Mesendoderm (in vitro differentiated cells): Measurements from ENCODE around the gene VAV3.

Experiments used
- DNase-seq: peaks from one replicate; pipeline ENCODE4 v3.0.0; 2013
- H2AK5ac ChIP-seq: 2 replicates; pipeline ENCODE4 v1.6.1; 2013; ENCODE audit warnings: low read length, inconsistent platforms
- H2BK120ac ChIP-seq: 2 replicates; pipeline ENCODE4 v1.6.1; 2013; ENCODE audit warnings: low read depth, mild to moderate bottlenecking, low read length, moderate library complexity, mixed read lengths
- H2BK15ac ChIP-seq: replicated peaks from 2 replicates; pipeline ENCODE4 v1.6.1; 2013; ENCODE audit warnings: low read depth, mild to moderate bottlenecking, moderate library complexity
- H2BK5ac ChIP-seq: 2 replicates; pipeline ENCODE4 v1.6.1; 2013; ENCODE audit warnings: low read length, inconsistent platforms
- H3K18ac ChIP-seq: 2 replicates; pipeline ENCODE4 v1.6.1; 2013; ENCODE audit warnings: mild to moderate bottlenecking, low read length, mixed read lengths
- H3K23ac ChIP-seq: one replicate; pipeline ENCODE4 v1.6.1; 2013; ENCODE audit warnings: low read length
- H3K27ac ChIP-seq: 2 replicates; pipeline ENCODE4 v1.5.1; 2013; ENCODE audit warnings: low read depth, mild to moderate bottlenecking, inconsistent platforms, low read length, moderate library complexity
- H3K27me3 ChIP-seq: 2 replicates; pipeline ENCODE4 v1.6.1; 2013; ENCODE audit warnings: low read length, control low read depth, mild to moderate bottlenecking, inconsistent platforms; ENCODE audit not compliant: insufficient read depth, poor library complexity
- H3K36me3 ChIP-seq: 2 replicates; pipeline ENCODE4 v1.6.1; 2013; ENCODE audit warnings: low read length, inconsistent platforms; ENCODE audit not compliant: control insufficient read depth, insufficient read depth
- H3K4ac ChIP-seq: one replicate; pipeline ENCODE4 v1.6.1; 2013; ENCODE audit warnings: low read depth, mild to moderate bottlenecking, low read length, moderate library complexity
- H3K4me1 ChIP-seq: 2 replicates; pipeline ENCODE4 v1.6.1; 2013; ENCODE audit warnings: low read depth, low read length, inconsistent platforms; ENCODE audit not compliant: control insufficient read depth
- H3K4me2 ChIP-seq: 2 replicates; pipeline ENCODE4 v1.6.1; 2013; ENCODE audit warnings: low read length
- H3K4me3 ChIP-seq: 2 replicates; pipeline ENCODE4 v1.5.1; 2013; ENCODE audit warnings: mild to moderate bottlenecking, low read length
- H3K56ac ChIP-seq: one replicate; pipeline ENCODE4 v1.6.1; 2013; ENCODE audit warnings: low read length
- H3K79me1 ChIP-seq: 2 replicates; pipeline ENCODE4 v1.6.1; 2013; ENCODE audit warnings: low read length, inconsistent platforms
- H3K79me2 ChIP-seq: 2 replicates; pipeline ENCODE4 v1.6.1; 2013; ENCODE audit warnings: mild to moderate bottlenecking, low read length; ENCODE audit not compliant: control insufficient read depth, insufficient read depth
- H3K9ac ChIP-seq: 2 replicates; pipeline ENCODE4 v1.6.1; 2013; ENCODE audit warnings: low read length, inconsistent platforms
- H4K5ac ChIP-seq: one replicate; pipeline ENCODE4 v1.6.1; 2013; ENCODE audit warnings: low read length
- H4K8ac ChIP-seq: one replicate; pipeline ENCODE4 v1.6.1; 2013; ENCODE audit warnings: low read depth, mild to moderate bottlenecking, control low read depth, low read length, moderate library complexity
- WGBS: extraction: QIAGEN DNeasy Blood & Tissue Kit; methylation state at CpG from one replicate; pipeline ENCODE4 v1.1.7; 2013; ENCODE audit warnings: low lambda C conversion rate, missing lambda C conversion rate; ENCODE audit not compliant: insufficient coverage; ENCODE audit errors: extremely low coverage; 5-methylcytosine and 5-hydroxymethylcytosine counted together

The VAV3 gene

GRCh38 chr1:107536266-107536665, 428.7 kb downstream of the VAV3 start:
- H3K36me3 ChIP-seq, result no peaks in the 10 kb centered on the region

DNA sequence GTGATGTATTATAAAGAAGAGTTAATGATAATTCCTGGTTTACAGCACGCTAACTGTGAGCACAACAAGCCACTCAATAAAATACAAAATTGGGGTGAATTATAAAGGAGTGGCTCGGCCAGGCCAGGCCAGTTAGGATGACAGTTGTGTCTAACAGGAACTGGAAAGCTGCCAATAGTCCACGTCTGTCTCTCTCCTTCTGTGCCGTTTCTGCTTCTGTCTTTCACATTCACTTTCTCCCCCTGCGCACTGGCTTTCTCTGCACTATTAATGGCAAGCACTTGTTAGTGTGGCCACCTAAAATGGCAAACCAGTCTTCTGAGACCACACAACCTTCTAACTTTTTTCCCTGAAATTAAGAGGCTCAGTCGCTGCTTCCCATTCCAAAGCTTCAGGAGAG, 429.9 kb downstream of the VAV3 start:
- H3K4ac ChIP-seq, result no peak overlapping the region
- no peaks in the 10 kb centered on the region for H3K79me1 ChIP-seq
- H2BK15ac ChIP-seq, result no peak overlapping the region
- no peak overlapping the region for H3K18ac ChIP-seq
- H3K27ac ChIP-seq, result no peak overlapping the region
- no peak overlapping the region for H3K4me3 ChIP-seq
- H3K4me2 ChIP-seq, result no peak overlapping the region
- no peaks in the 10 kb centered on the region for H3K79me2 ChIP-seq
- H4K5ac ChIP-seq, result no peak overlapping the region
- H3K36me3 ChIP-seq, result no peaks in the 10 kb centered on the region
- H3K27me3 ChIP-seq, result no peaks in the 10 kb centered on the region
- no peaks in the 10 kb centered on the region for H3K4me1 ChIP-seq
- no peak overlapping the region for H3K9ac ChIP-seq
- no peak overlapping the region for H2BK120ac ChIP-seq
- no peak overlapping the region for H4K8ac ChIP-seq
- H2AK5ac ChIP-seq, result no peak overlapping the region
- H2BK5ac ChIP-seq, result no peak overlapping the region
- no peak overlapping the region for H3K56ac ChIP-seq
- H3K23ac ChIP-seq, result no peak overlapping the region
- DNase-seq, result no peak
- WGBS, result no CpG with 5 or more reads among the region's 6 CpGs

More at GRCh38 chr1:107536266-107536665, 428.7 kb downstream of the VAV3 start:
- DNase-seq, result no peak
- Histone ChIP-seq H3K4me2 (no peak overlapping the region), H3K27ac (no peak overlapping the region), H3K4ac (no peak overlapping the region), H2BK120ac (no peak overlapping the region), H3K27me3 (no peaks in the 10 kb centered on the region), H3K23ac (no peak overlapping the region), H2BK15ac (no peak overlapping the region), H4K5ac (no peak overlapping the region), H3K4me1 (no peaks in the 10 kb centered on the region), H3K18ac (no peak overlapping the region), H2BK5ac (no peak overlapping the region), H3K4me3 (no peak overlapping the region), H3K79me1 (no peaks in the 10 kb centered on the region), H3K9ac (no peak overlapping the region), H3K79me2 (no peaks in the 10 kb centered on the region), H2AK5ac (no peak overlapping the region), H4K8ac (no peak overlapping the region), H3K56ac (no peak overlapping the region)
- WGBS, result no CpG with 5 or more reads among the region's 3 CpGs

DNA sequence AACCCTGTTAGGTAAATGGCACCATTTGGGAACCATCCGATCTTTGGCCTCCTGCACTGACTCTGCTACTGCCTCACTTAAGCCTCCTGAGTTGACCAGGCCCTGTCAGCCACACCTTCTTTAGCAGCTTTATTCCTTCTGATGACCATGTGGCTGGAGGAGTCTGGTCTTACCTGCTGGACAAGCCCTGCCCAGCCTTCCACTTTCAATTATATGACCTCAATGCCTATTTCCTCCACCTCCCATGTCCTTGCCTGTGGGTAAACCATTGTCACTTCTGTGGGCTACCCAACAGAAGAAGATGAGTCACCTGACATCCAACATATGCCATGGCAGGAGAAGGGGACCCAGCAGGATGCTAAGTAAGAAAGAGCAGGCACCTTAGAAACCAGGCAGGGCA, 430.3 kb downstream of the VAV3 start:
- Histone ChIP-seq H3K27ac (no peak overlapping the region), H3K56ac (no peak overlapping the region), H3K23ac (peak overlapping the region; percentile 24), H3K18ac (no peak overlapping the region), H3K4me1 (no peaks in the 10 kb centered on the region), H3K4ac (no peak overlapping the region), H2BK5ac (no peak overlapping the region), H3K79me2 (no peaks in the 10 kb centered on the region), H2BK120ac (no peak overlapping the region), H2BK15ac (no peak overlapping the region), H4K8ac (no peak overlapping the region), H4K5ac (no peak overlapping the region), H3K36me3 (no peaks in the 10 kb centered on the region), H3K4me2 (no peak overlapping the region), H3K9ac (no peak overlapping the region), H3K79me1 (no peaks in the 10 kb centered on the region), H3K27me3 (no peaks in the 10 kb centered on the region), H2AK5ac (no peak overlapping the region), H3K4me3 (no peak overlapping the region)
- no CpG with 5 or more reads among the region's 1 CpG for WGBS
- DNase-seq, result no peak

GRCh38 chr1:107533436-107533835, 431.5 kb downstream of the VAV3 start:
- Histone ChIP-seq H3K4me3 (no peak overlapping the region), H3K9ac (no peak overlapping the region), H4K5ac (no peak overlapping the region), H3K36me3 (no peaks in the 10 kb centered on the region), H3K4me2 (no peak overlapping the region), H3K18ac (no peak overlapping the region), H3K23ac (no peak overlapping the region), H3K79me1 (no peaks in the 10 kb centered on the region), H3K56ac (no peak overlapping the region), H2BK120ac (no peak overlapping the region), H3K27ac (no peak overlapping the region), H2AK5ac (no peak overlapping the region), H3K4me1 (no peaks in the 10 kb centered on the region), H2BK5ac (no peak overlapping the region), H4K8ac (no peak overlapping the region), H3K4ac (no peak overlapping the region), H3K27me3 (no peaks in the 10 kb centered on the region), H2BK15ac (no peak overlapping the region), H3K79me2 (no peaks in the 10 kb centered on the region)
- no CpG with 5 or more reads among the region's 2 CpGs for WGBS
- DNase-seq, result no peak

GRCh38 chr1:107532318-107532717, 432.7 kb downstream of the VAV3 start:
- Histone ChIP-seq H3K27ac (no peak overlapping the region), H3K79me1 (no peaks in the 10 kb centered on the region), H2BK5ac (no peak overlapping the region), H3K4me2 (no peak overlapping the region), H3K4me1 (no peaks in the 10 kb centered on the region), H3K18ac (no peak overlapping the region), H3K36me3 (no peaks in the 10 kb centered on the region), H3K9ac (no peak overlapping the region), H2AK5ac (no peak overlapping the region), H2BK120ac (no peak overlapping the region), H3K4me3 (no peak overlapping the region), H4K8ac (no peak overlapping the region), H3K79me2 (no peaks in the 10 kb centered on the region), H2BK15ac (no peak overlapping the region), H3K27me3 (no peaks in the 10 kb centered on the region), H3K23ac (no peak overlapping the region), H3K4ac (no peak overlapping the region), H3K56ac (no peak overlapping the region), H4K5ac (no peak overlapping the region)
- DNase-seq, result no peak
- no CpG with 5 or more reads among the region's 5 CpGs for WGBS

DNA sequence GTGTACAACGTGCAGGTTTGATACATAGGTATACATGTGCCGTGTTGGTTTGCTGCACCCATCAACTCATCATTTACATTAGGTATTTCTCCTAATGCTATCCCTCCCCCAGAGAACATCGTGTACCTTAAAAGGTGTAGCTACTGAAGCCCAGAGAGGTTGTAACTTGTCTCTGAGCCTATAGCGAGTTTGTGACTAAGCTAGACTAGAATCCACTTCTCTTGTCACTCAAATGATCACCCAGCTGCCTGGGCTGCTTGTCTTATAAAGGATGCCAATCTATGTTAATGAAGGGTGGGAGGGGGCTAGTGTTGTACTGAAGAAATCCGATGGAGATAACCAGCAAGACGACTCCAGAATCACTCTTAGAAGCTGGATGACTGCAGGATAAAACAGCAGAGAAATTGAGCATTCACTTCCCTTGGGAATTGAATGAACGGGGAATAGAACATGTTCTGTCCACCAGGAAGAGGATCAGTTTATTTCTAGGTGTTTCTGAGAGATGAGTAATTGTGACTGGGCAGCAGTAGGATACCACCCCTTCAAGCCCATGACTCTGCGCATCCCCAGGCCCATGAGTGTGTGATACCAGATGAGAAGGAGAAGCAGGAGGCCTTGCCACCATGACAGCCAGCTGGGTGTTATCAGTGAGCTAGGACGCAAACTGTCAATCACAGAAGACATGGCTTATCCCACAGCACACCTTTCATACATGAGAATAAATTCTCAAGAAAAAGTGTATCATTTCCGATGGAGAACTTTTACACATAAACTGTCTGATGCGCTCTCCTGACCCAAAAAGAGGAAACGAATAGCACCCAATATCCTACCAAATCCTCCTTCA, 433.7 kb downstream of the VAV3 start:
- H4K8ac ChIP-seq, result no peak overlapping the region
- H3K4me1 ChIP-seq, result no peaks in the 10 kb centered on the region
- no peak overlapping the region for H2AK5ac ChIP-seq
- H3K79me1 ChIP-seq, result no peaks in the 10 kb centered on the region
- H2BK15ac ChIP-seq, result no peak overlapping the region
- no peak overlapping the region for H3K4me2 ChIP-seq
- H3K4ac ChIP-seq, result no peak overlapping the region
- H3K4me3 ChIP-seq, result no peak overlapping the region
- no CpG with 5 or more reads among the region's 12 CpGs for WGBS
- H3K27ac ChIP-seq, result no peak overlapping the region
- no peaks in the 10 kb centered on the region for H3K79me2 ChIP-seq
- no peak overlapping the region for H3K23ac ChIP-seq
- H3K56ac ChIP-seq, result no peak overlapping the region
- H2BK5ac ChIP-seq, result no peak overlapping the region
- DNase-seq, result peak; percentile 25
- no peak overlapping the region for H3K9ac ChIP-seq
- H3K27me3 ChIP-seq, result no peaks in the 10 kb centered on the region
- H2BK120ac ChIP-seq, result no peak overlapping the region
- no peaks in the 10 kb centered on the region for H3K36me3 ChIP-seq
- H3K18ac ChIP-seq, result no peak overlapping the region
- H4K5ac ChIP-seq, result no peak overlapping the region
